GM12878 (cell line): ENCODE measurements around the gene MUSK. TPM values are rescaled to one million over a fixed set of nuclear protein-coding genes. Genes with fewer than 3 reads are reported as not detected.

Experiments used
- BHLHE40 ChIP-seq, 2 experiments: fragments of 450-650 bp in 1 of 2; IDR thresholded peaks; 2 replicates each; pipeline ENCODE4 v1.6.1; 2011 to 2017; ENCODE audit warnings: low read depth in 2 of 2, borderline replicate concordance in 1 of 2, improper control_type of control experiment in 1 of 2, low read length in 1 of 2, mild to moderate bottlenecking in 1 of 2
- BRCA1 ChIP-seq: IDR thresholded peaks from 2 replicates; pipeline ENCODE4 v1.6.1; 2011; ENCODE audit warnings: low read depth, low read length, improper control_type of control experiment
- IRF4 ChIP-seq: IDR thresholded peaks from 2 replicates; pipeline ENCODE4 v1.6.1; 2011; ENCODE audit warnings: low read depth, low read length
- MYC ChIP-seq: IDR thresholded peaks from 2 replicates; pipeline ENCODE4 v1.6.1; 2011; ENCODE audit warnings: mild to moderate bottlenecking, low read length, moderate library complexity, inconsistent platforms; ENCODE audit not compliant: insufficient read depth, insufficient replicate concordance, insufficient read length, severe bottlenecking
- NFYA ChIP-seq: IDR thresholded peaks from 2 replicates; pipeline ENCODE4 v1.6.1; 2011; ENCODE audit warnings: low read depth, mild to moderate bottlenecking, low read length, improper control_type of control experiment, borderline replicate concordance
- RBBP5 ChIP-seq: fragments of 200-600 bp; sonication (generic); conservative IDR thresholded peaks from 2 replicates; pipeline ENCODE4 v1.6.1; 2016
- SIX5 ChIP-seq: IDR thresholded peaks from 2 replicates; pipeline ENCODE4 v1.6.1; 2011; ENCODE audit warnings: mild to moderate bottlenecking, low read depth, low read length, moderate library complexity; ENCODE audit not compliant: severe bottlenecking
- SMARCA5 ChIP-seq: fragments of 450-650 bp; IDR thresholded peaks from 2 replicates; pipeline ENCODE4 v1.6.1; 2017; ENCODE audit warnings: mild to moderate bottlenecking
- SREBF2 ChIP-seq: IDR thresholded peaks from 2 replicates; pipeline ENCODE4 v1.6.1; 2012; ENCODE audit warnings: mild to moderate bottlenecking, low read length
- SUZ12 ChIP-seq: fragments of 200-600 bp; sonication (generic); IDR thresholded peaks from one replicate; pipeline ENCODE4 v1.6.1; 2018; ENCODE audit warnings: antibody characterized with exemption, mild to moderate bottlenecking; ENCODE audit not compliant: unreplicated experiment
- TCF3 ChIP-seq: IDR thresholded peaks from 2 replicates; pipeline ENCODE4 v1.6.1; 2012; ENCODE audit warnings: low read depth, mild to moderate bottlenecking, low read length, borderline replicate concordance; ENCODE audit not compliant: insufficient read depth
- polyA plus RNA-seq, 11 experiments: library from polyadenylated mRNA; depleted of rRNA in 4 of 11; unstranded in 6 of 11; stranded (reverse) in 5 of 11; fragments of >200 nt; fragmentation: Nextera tagmentation in 4 of 11; fragmentation: Illumina TruSeq in 1 of 11; extraction: Ambion mirVana in 4 of 11; extraction: Trizol in 1 of 11; gene quantifications; 1 replicate in 1 of 11; 2 replicates in 10 of 11; pipeline versions ENCODE4 v1.2.1 to v1.2.3, GENCODE V29; 2011 to 2016; ENCODE audit warnings: inconsistent platforms in 2 of 11, missing spikeins in 2 of 11, low read depth in 1 of 11
- total RNA-seq, 4 experiments: library from RNA; depleted of rRNA in 3 of 4; stranded (reverse); fragments of >200 nt in 3 of 4; fragmentation: Illumina TruSeq in 1 of 4; extraction: Trizol in 1 of 4; gene quantifications; 2 replicates each; pipeline versions ENCODE4 v1.2.1 to v1.2.3, GENCODE V29; 2013 to 2021
- TF ChIP-seq, protein P1 (sequence below): fragments of 450-650 bp; IDR thresholded peaks from 2 replicates; pipeline ENCODE4 v1.6.1; 2017; ENCODE audit warnings: antibody characterized with exemption, mild to moderate bottlenecking, moderate library complexity
- TF ChIP-seq, protein P2 (sequence below): IDR thresholded peaks from 2 replicates; pipeline ENCODE4 v1.6.1; 2012; ENCODE audit warnings: low read depth, low read length, improper control_type of control experiment
- TF ChIP-seq, protein P3 (sequence below): fragments of 450-650 bp; IDR thresholded peaks from 2 replicates; pipeline ENCODE4 v1.6.1; 2017; ENCODE audit warnings: low read depth, mild to moderate bottlenecking, moderate library complexity
- TF ChIP-seq, protein P4 (sequence below): fragments of 450-650 bp; IDR thresholded peaks from 2 replicates; pipeline ENCODE4 v1.6.1; 2016; ENCODE audit warnings: mild to moderate bottlenecking
- TF ChIP-seq, protein P5 (sequence below): fragments of 450-650 bp; formaldehyde crosslinking; IDR thresholded peaks from 2 replicates; pipeline ENCODE4 v1.4.0; 2022; ENCODE audit warnings: mild to moderate bottlenecking, moderate library complexity
- TF ChIP-seq, protein P6 (sequence below): IDR thresholded peaks from 2 replicates; pipeline ENCODE4 v1.6.1; 2011; ENCODE audit warnings: borderline replicate concordance, low read depth, mild to moderate bottlenecking, moderate library complexity, low read length; ENCODE audit not compliant: insufficient read depth, poor library complexity, severe bottlenecking

MUSK gene
- total and polyA plus RNA-seq, 10 of the 15 experiments (the other 5 are each of a cell fraction or from before 2014, with no cell fraction given) = 0.04 to 0.19 (median 0.10) TPM; not detected in 5

DNA sequence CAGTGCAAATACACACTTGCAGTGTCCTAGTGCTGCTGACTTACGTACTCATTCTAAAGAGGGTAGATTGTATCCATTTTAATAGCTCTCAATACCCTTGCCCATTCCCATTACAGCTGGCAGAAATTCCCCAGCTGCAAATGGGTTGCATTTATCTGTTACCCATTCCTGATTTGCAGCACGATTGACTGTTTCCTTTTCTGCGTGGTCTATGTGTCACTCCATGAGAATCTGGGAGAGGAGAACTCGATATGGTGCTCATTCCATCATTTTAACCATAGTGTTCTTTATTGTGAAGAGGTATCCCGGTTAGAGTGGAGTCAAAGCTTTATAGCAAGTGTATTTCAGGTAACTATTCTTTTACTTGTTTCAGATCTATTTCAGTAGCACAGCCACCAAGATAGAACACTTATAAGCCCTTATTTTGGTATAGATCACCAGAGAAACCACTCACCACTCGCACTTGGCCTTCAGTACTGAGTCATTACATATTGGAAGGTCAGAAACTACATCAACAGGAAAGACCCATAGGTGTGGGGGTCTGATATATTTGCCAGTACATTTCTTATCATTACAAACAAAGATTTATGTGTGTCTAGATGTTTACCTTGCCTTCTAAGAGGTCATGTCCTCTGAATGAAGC lies 139.5 kb downstream of the MUSK start (continued):
- TF ChIP-seq, protein P1, sequence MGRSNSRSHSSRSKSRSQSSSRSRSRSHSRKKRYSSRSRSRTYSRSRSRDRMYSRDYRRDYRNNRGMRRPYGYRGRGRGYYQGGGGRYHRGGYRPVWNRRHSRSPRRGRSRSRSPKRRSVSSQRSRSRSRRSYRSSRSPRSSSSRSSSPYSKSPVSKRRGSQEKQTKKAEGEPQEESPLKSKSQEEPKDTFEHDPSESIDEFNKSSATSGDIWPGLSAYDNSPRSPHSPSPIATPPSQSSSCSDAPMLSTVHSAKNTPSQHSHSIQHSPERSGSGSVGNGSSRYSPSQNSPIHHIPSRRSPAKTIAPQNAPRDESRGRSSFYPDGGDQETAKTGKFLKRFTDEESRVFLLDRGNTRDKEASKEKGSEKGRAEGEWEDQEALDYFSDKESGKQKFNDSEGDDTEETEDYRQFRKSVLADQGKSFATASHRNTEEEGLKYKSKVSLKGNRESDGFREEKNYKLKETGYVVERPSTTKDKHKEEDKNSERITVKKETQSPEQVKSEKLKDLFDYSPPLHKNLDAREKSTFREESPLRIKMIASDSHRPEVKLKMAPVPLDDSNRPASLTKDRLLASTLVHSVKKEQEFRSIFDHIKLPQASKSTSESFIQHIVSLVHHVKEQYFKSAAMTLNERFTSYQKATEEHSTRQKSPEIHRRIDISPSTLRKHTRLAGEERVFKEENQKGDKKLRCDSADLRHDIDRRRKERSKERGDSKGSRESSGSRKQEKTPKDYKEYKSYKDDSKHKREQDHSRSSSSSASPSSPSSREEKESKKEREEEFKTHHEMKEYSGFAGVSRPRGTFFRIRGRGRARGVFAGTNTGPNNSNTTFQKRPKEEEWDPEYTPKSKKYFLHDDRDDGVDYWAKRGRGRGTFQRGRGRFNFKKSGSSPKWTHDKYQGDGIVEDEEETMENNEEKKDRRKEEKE = no peak
- TF ChIP-seq TCF3 = no peak
- no peak for TF ChIP-seq SREBF2
- TF ChIP-seq RBBP5 = no peak
- TF ChIP-seq MYC = no peak
- TF ChIP-seq, protein P2, sequence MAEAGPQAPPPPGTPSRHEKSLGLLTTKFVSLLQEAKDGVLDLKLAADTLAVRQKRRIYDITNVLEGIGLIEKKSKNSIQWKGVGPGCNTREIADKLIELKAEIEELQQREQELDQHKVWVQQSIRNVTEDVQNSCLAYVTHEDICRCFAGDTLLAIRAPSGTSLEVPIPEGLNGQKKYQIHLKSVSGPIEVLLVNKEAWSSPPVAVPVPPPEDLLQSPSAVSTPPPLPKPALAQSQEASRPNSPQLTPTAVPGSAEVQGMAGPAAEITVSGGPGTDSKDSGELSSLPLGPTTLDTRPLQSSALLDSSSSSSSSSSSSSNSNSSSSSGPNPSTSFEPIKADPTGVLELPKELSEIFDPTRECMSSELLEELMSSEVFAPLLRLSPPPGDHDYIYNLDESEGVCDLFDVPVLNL = no peak
- TF ChIP-seq BHLHE40 (IDR thresholded peaks at IDR 0.05; ENCODE audit: borderline replicate concordance in 1 of 2, low read depth in 2 of 2, low read length in 1 of 2) = peak; percentile 35 to 58; a peak in 3 of 4 replicates
- TF ChIP-seq, protein P3, sequence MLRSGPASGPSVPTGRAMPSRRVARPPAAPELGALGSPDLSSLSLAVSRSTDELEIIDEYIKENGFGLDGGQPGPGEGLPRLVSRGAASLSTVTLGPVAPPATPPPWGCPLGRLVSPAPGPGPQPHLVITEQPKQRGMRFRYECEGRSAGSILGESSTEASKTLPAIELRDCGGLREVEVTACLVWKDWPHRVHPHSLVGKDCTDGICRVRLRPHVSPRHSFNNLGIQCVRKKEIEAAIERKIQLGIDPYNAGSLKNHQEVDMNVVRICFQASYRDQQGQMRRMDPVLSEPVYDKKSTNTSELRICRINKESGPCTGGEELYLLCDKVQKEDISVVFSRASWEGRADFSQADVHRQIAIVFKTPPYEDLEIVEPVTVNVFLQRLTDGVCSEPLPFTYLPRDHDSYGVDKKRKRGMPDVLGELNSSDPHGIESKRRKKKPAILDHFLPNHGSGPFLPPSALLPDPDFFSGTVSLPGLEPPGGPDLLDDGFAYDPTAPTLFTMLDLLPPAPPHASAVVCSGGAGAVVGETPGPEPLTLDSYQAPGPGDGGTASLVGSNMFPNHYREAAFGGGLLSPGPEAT = no peak
- TF ChIP-seq BRCA1 = no peak
- no peak for TF ChIP-seq SUZ12
- TF ChIP-seq IRF4 = no peak
- TF ChIP-seq, protein P4, sequence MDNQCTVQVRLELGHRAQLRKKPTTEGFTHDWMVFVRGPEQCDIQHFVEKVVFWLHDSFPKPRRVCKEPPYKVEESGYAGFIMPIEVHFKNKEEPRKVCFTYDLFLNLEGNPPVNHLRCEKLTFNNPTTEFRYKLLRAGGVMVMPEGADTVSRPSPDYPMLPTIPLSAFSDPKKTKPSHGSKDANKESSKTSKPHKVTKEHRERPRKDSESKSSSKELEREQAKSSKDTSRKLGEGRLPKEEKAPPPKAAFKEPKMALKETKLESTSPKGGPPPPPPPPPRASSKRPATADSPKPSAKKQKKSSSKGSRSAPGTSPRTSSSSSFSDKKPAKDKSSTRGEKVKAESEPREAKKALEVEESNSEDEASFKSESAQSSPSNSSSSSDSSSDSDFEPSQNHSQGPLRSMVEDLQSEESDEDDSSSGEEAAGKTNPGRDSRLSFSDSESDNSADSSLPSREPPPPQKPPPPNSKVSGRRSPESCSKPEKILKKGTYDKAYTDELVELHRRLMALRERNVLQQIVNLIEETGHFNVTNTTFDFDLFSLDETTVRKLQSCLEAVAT = no peak
- TF ChIP-seq SMARCA5 = peak; percentile 41; the same call in 1 of the 2 replicates
- TF ChIP-seq, protein P5, sequence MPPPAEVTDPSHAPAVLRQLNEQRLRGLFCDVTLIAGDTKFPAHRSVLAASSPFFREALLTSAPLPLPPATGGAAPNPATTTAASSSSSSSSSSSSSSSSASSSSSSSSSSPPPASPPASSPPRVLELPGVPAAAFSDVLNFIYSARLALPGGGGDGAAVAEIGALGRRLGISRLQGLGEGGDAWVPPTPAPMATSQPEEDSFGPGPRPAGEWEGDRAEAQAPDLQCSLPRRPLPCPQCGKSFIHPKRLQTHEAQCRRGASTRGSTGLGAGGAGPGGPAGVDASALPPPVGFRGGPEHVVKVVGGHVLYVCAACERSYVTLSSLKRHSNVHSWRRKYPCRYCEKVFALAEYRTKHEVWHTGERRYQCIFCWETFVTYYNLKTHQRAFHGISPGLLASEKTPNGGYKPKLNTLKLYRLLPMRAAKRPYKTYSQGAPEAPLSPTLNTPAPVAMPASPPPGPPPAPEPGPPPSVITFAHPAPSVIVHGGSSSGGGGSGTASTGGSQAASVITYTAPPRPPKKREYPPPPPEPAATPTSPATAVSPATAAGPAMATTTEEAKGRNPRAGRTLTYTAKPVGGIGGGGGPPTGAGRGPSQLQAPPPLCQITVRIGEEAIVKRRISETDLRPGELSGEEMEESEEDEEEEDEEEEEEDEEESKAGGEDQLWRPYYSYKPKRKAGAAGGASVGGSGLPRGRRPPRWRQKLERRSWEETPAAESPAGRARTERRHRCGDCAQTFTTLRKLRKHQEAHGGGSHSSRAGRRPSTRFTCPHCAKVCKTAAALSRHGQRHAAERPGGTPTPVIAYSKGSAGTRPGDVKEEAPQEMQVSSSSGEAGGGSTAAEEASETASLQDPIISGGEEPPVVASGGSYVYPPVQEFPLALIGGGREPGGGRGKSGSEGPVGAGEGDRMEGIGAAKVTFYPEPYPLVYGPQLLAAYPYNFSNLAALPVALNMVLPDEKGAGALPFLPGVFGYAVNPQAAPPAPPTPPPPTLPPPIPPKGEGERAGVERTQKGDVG (CRISPR knock-in tag) = no peak
- TF ChIP-seq SIX5 = no peak
- TF ChIP-seq NFYA = no peak
- TF ChIP-seq, protein P6, sequence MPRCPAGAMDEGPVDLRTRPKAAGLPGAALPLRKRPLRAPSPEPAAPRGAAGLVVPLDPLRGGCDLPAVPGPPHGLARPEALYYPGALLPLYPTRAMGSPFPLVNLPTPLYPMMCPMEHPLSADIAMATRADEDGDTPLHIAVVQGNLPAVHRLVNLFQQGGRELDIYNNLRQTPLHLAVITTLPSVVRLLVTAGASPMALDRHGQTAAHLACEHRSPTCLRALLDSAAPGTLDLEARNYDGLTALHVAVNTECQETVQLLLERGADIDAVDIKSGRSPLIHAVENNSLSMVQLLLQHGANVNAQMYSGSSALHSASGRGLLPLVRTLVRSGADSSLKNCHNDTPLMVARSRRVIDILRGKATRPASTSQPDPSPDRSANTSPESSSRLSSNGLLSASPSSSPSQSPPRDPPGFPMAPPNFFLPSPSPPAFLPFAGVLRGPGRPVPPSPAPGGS = peak; percentile 30
